Neural cell (in vitro differentiated cells): ENCODE data around the gene FSTL1. TPM values are rescaled to one million over a fixed set of nuclear protein-coding genes. Genes with fewer than 3 reads are reported as not detected.

Experiments used
- H2AFZ ChIP-seq: fragments of 200-600, 300-800 bp; sonication (generic), shearing (Covaris generic); 2 replicates; pipeline ENCODE4 v1.6.0; 2014; ENCODE audit warnings: low read depth, mild to moderate bottlenecking, antibody characterized with exemption, low read length, moderate library complexity
- H3F3A ChIP-seq: fragments of 200-600 bp; shearing (Covaris generic); 2 replicates; pipeline ENCODE4 v1.6.1; 2016; ENCODE audit warnings: mild to moderate bottlenecking, moderate library complexity, mixed read lengths, antibody characterized with exemption, low read length; ENCODE audit not compliant: insufficient read depth, poor library complexity, severe bottlenecking
- H3K27ac ChIP-seq: fragments of 200-600, 300-800 bp; sonication (generic), shearing (Covaris generic); 2 replicates; pipeline ENCODE4 v1.5.1; 2014; ENCODE audit warnings: mild to moderate bottlenecking, low read length, moderate library complexity
- H3K27me3 ChIP-seq: fragments of 300-800, 200-600 bp; sonication (generic), shearing (Covaris generic); 2 replicates; pipeline ENCODE4 v1.6.0; 2014; ENCODE audit warnings: mild to moderate bottlenecking, low read depth, low read length, moderate library complexity; ENCODE audit not compliant: insufficient read depth
- H3K36me3 ChIP-seq: fragments of 300-800, 200-600 bp; sonication (generic), shearing (Covaris generic); 2 replicates; pipeline ENCODE4 v1.5.1; 2014; ENCODE audit warnings: mild to moderate bottlenecking, antibody characterized with exemption, low read length, moderate library complexity; ENCODE audit not compliant: insufficient read depth
- H3K4me2 ChIP-seq: fragments of 300-800, 200-600 bp; sonication (generic), shearing (Covaris generic); 2 replicates; pipeline ENCODE4 v1.6.0; 2014; ENCODE audit warnings: mild to moderate bottlenecking, low read length
- H3K4me3 ChIP-seq: fragments of 300-800, 200-600 bp; sonication (generic), shearing (Covaris generic); 2 replicates; pipeline ENCODE4 v1.5.1; 2014; ENCODE audit warnings: mild to moderate bottlenecking, low read length, moderate library complexity
- H3K79me2 ChIP-seq: fragments of 200-600 bp; shearing (Covaris generic); replicated peaks from 2 replicates; pipeline ENCODE4 v1.6.0; 2014; ENCODE audit warnings: mild to moderate bottlenecking, low read length, moderate library complexity; ENCODE audit not compliant: insufficient read depth
- H3K9ac ChIP-seq: fragments of 300-800, 200-600 bp; sonication (generic), shearing (Covaris generic); 2 replicates; pipeline ENCODE4 v1.6.1; 2016; ENCODE audit warnings: mild to moderate bottlenecking, low read length, mixed read lengths
- H3K9me2 ChIP-seq: fragments of 200-600 bp; shearing (Covaris generic); 2 replicates; pipeline ENCODE4 v1.6.1; 2016; ENCODE audit warnings: mild to moderate bottlenecking, low read length, mixed read lengths; ENCODE audit not compliant: insufficient read depth
- H3K9me3 ChIP-seq: fragments of 200-600, 300-800 bp; sonication (generic), shearing (Covaris generic); 2 replicates; pipeline ENCODE4 v1.6.1; 2016; ENCODE audit warnings: mild to moderate bottlenecking, mixed run types, low read length, moderate library complexity, mixed read lengths
- H4K20me1 ChIP-seq: fragments of 200-600 bp; shearing (Covaris generic); 2 replicates; pipeline ENCODE4 v1.6.1; 2016; ENCODE audit warnings: mild to moderate bottlenecking, mixed run types; ENCODE audit not compliant: insufficient read depth
- CTCF ChIP-seq: fragments of 450-650 bp; IDR thresholded peaks from 2 replicates; pipeline ENCODE4 v1.5.1; 2014; ENCODE audit warnings: antibody characterized with exemption, mild to moderate bottlenecking, moderate library complexity; ENCODE audit not compliant: poor library complexity, severe bottlenecking
- EP300 ChIP-seq: fragments of 450-650 bp; conservative IDR thresholded peaks from 2 replicates; pipeline ENCODE4 v1.6.1; 2014; ENCODE audit warnings: antibody characterized with exemption, mild to moderate bottlenecking, moderate library complexity; ENCODE audit not compliant: poor library complexity, severe bottlenecking
- EZH2 ChIP-seq: fragments of 200-600, 300-800 bp; shearing (Covaris generic), sonication (generic); IDR thresholded peaks from 2 replicates; pipeline ENCODE4 v1.6.1; 2014; ENCODE audit warnings: antibody characterized with exemption, low read length, borderline replicate concordance, mild to moderate bottlenecking; ENCODE audit not compliant: insufficient read depth, poor library complexity, severe bottlenecking
- MXI1 ChIP-seq: fragments of 450-650 bp; conservative IDR thresholded peaks from 2 replicates; pipeline ENCODE4 v1.6.1; 2014; ENCODE audit warnings: antibody characterized with exemption, mild to moderate bottlenecking; ENCODE audit not compliant: poor library complexity, severe bottlenecking
- POLR2AphosphoS5 ChIP-seq: IDR thresholded peaks from 2 replicates; pipeline ENCODE4 v1.6.1; 2012
- RAD21 ChIP-seq: fragments of 450-650 bp; conservative IDR thresholded peaks from 2 replicates; pipeline ENCODE4 v1.6.1; 2014; ENCODE audit warnings: antibody characterized with exemption, mild to moderate bottlenecking, moderate library complexity
- REST ChIP-seq: IDR thresholded peaks from 2 replicates; pipeline ENCODE4 v1.6.1; 2012; ENCODE audit warnings: borderline replicate concordance
- SMC3 ChIP-seq: fragments of 450-650 bp; conservative IDR thresholded peaks from 2 replicates; pipeline ENCODE4 v1.6.1; 2014; ENCODE audit warnings: antibody characterized with exemption, mild to moderate bottlenecking, moderate library complexity; ENCODE audit not compliant: poor library complexity
- TAF1 ChIP-seq: IDR thresholded peaks from 2 replicates; pipeline ENCODE4 v1.6.1; 2012; ENCODE audit warnings: low read depth
- polyA plus RNA-seq: library from polyadenylated mRNA; depleted of rRNA; stranded (reverse); fragments of >200 nt; gene quantifications from 2 replicates; pipeline ENCODE4 v1.2.3, GENCODE V29; 2014

Gene FSTL1
- polyA plus RNA-seq, 1 donor from 2014 or later, result 12.3 TPM

- no peaks in the 10 kb centered on the region for H3K9me2 ChIP-seq
- no peaks in the 10 kb centered on the region for H3F3A ChIP-seq
Measured at GRCh38 chr3:120473389-120473788, 22.6 kb upstream of the FSTL1 start.

GRCh38 chr3:120472121-120472844 lies 21.5 kb upstream of the FSTL1 start:
- no peaks in the 10 kb centered on the region for H3K36me3 ChIP-seq
- H3K27ac ChIP-seq, result no peak overlapping the region
- no peaks in the 10 kb centered on the region for H3F3A ChIP-seq
- no peak overlapping the region for H3K4me3 ChIP-seq
- H3K4me2 ChIP-seq, result no peak overlapping the region
- H3K79me2 ChIP-seq, result no peaks in the 10 kb centered on the region
- H3K9me2 ChIP-seq, result no peaks in the 10 kb centered on the region
- TF ChIP-seq CTCF (no peak), POLR2AphosphoS5 (no peak), RAD21 (no peak), REST (no peak), MXI1 (no peak), EZH2 (no peak), TAF1 (no peak), SMC3 (no peak), EP300 (no peak)
- H4K20me1 ChIP-seq, result no peaks in the 10 kb centered on the region
- no peak overlapping the region for H2AFZ ChIP-seq
- H3K9me3 ChIP-seq, result no peaks in the 10 kb centered on the region
- no peaks in the 10 kb centered on the region for H3K27me3 ChIP-seq
- no peak overlapping the region for H3K9ac ChIP-seq

More at GRCh38 chr3:120473389-120473788, 22.6 kb upstream of the FSTL1 start:
- Histone ChIP-seq H3K4me2 (no peak overlapping the region), H4K20me1 (no peaks in the 10 kb centered on the region), H3K27ac (no peak overlapping the region), H3K4me3 (no peak overlapping the region), H2AFZ (no peak overlapping the region), H3K27me3 (no peaks in the 10 kb centered on the region), H3K79me2 (no peaks in the 10 kb centered on the region), H3K36me3 (no peaks in the 10 kb centered on the region), H3K9me3 (no peaks in the 10 kb centered on the region), H3K9ac (no peak overlapping the region)
- TF ChIP-seq EP300, result no peak
- no peak for TF ChIP-seq POLR2AphosphoS5
